DND-41 (cell line): ENCODE data around the gene TRIP11.

Experiments
- ATAC-seq: fragments of 200-7000 bp; cut with Tn5 transposase; 3 replicates; pipeline ENCODE4 v1.9.1; 2021; ENCODE audit warnings: low read depth; ENCODE audit not compliant: insufficient read depth
- DNase-seq: peaks from one replicate; pipeline ENCODE4 v3.0.0-alpha.2; 2020
- H2AFZ ChIP-seq: 2 replicates; pipeline ENCODE4 v1.6.0; 2012; ENCODE audit warnings: low read depth, low read length
- H3K27ac ChIP-seq: 2 replicates; pipeline ENCODE4 v1.5.1; 2012; ENCODE audit warnings: low read length, inconsistent platforms
- H3K27me3 ChIP-seq: fragments of 200-600 bp; sonication (generic); 2 replicates; pipeline ENCODE4 v1.6.0; 2012; ENCODE audit warnings: low read length, mild to moderate bottlenecking, inconsistent platforms; ENCODE audit not compliant: insufficient read depth, poor library complexity
- H3K36me3 ChIP-seq: 2 replicates; pipeline ENCODE4 v1.5.1; 2012; ENCODE audit warnings: low read length, inconsistent platforms; ENCODE audit not compliant: insufficient read depth
- H3K4me1 ChIP-seq: 2 replicates; pipeline ENCODE4 v1.5.1; 2012; ENCODE audit warnings: mild to moderate bottlenecking, low read length; ENCODE audit not compliant: insufficient read depth
- H3K4me2 ChIP-seq: 2 replicates; pipeline ENCODE4 v1.6.0; 2012; ENCODE audit warnings: mild to moderate bottlenecking, moderate library complexity, low read length, inconsistent platforms; ENCODE audit not compliant: insufficient read depth
- H3K4me3 ChIP-seq, 2 experiments: fragments of 200-600 bp in 1 of 2; shearing (Covaris generic) in 1 of 2; 2 replicates each; pipeline ENCODE4 v1.5.1; 2012 to 2016; ENCODE audit warnings: inconsistent platforms in 2 of 2, low read length in 2 of 2, mild to moderate bottlenecking in 2 of 2, low read depth in 1 of 2, moderate library complexity in 1 of 2
- H3K79me2 ChIP-seq: 2 replicates; pipeline ENCODE4 v1.6.0; 2012; ENCODE audit warnings: low read length, inconsistent platforms; ENCODE audit not compliant: insufficient read depth
- H3K9ac ChIP-seq: 2 replicates; pipeline ENCODE4 v1.6.0; 2012; ENCODE audit warnings: low read depth, mild to moderate bottlenecking, inconsistent platforms, low read length, moderate library complexity
- H3K9me3 ChIP-seq: 2 replicates; pipeline ENCODE4 v1.5.1; 2012; ENCODE audit warnings: low read length, moderate library complexity, mild to moderate bottlenecking, inconsistent platforms; ENCODE audit not compliant: insufficient read depth, severe bottlenecking
- H4K20me1 ChIP-seq: 2 replicates; pipeline ENCODE4 v1.6.0; 2012; ENCODE audit warnings: low read length; ENCODE audit not compliant: insufficient read depth
- EZH2 ChIP-seq: IDR thresholded peaks from 3 replicates; pipeline ENCODE4 v1.6.1; 2012; ENCODE audit warnings: borderline replicate concordance, low read depth, mild to moderate bottlenecking, moderate library complexity, low read length, inconsistent platforms; ENCODE audit not compliant: severe bottlenecking
- TF ChIP-seq, protein P1 (sequence below): IDR thresholded peaks from 2 replicates; pipeline ENCODE4 v1.5.1; 2012; ENCODE audit warnings: borderline replicate concordance, low read length, moderate library complexity, mild to moderate bottlenecking; ENCODE audit not compliant: poor library complexity, severe bottlenecking; ENCODE audit errors: extremely low read depth

Gene TRIP11

GRCh38 chr14:91946622-91947474 is 93.0 kb downstream of the TRIP11 start:
- Histone ChIP-seq H3K4me2 (no peak overlapping the region), H3K27me3 (no peaks in the 10 kb centered on the region), H4K20me1 (no peaks in the 10 kb centered on the region), H3K36me3 (no peaks in the 10 kb centered on the region), H3K4me1 (no peaks in the 10 kb centered on the region), H2AFZ (0 out of 2 replicates have a peak overlapping the region, but pooled peaks have one; percentile 5), H3K9me3 (no peaks in the 10 kb centered on the region), H3K4me3 (no peak overlapping the region), H3K9ac (no peak overlapping the region), H3K79me2 (no peaks in the 10 kb centered on the region), H3K27ac (no peak overlapping the region)
- no peak for TF ChIP-seq EZH2
- TF ChIP-seq, protein P1, sequence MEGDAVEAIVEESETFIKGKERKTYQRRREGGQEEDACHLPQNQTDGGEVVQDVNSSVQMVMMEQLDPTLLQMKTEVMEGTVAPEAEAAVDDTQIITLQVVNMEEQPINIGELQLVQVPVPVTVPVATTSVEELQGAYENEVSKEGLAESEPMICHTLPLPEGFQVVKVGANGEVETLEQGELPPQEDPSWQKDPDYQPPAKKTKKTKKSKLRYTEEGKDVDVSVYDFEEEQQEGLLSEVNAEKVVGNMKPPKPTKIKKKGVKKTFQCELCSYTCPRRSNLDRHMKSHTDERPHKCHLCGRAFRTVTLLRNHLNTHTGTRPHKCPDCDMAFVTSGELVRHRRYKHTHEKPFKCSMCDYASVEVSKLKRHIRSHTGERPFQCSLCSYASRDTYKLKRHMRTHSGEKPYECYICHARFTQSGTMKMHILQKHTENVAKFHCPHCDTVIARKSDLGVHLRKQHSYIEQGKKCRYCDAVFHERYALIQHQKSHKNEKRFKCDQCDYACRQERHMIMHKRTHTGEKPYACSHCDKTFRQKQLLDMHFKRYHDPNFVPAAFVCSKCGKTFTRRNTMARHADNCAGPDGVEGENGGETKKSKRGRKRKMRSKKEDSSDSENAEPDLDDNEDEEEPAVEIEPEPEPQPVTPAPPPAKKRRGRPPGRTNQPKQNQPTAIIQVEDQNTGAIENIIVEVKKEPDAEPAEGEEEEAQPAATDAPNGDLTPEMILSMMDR, result no peak
- no peak for DNase-seq
- no peak for ATAC-seq

DNA sequence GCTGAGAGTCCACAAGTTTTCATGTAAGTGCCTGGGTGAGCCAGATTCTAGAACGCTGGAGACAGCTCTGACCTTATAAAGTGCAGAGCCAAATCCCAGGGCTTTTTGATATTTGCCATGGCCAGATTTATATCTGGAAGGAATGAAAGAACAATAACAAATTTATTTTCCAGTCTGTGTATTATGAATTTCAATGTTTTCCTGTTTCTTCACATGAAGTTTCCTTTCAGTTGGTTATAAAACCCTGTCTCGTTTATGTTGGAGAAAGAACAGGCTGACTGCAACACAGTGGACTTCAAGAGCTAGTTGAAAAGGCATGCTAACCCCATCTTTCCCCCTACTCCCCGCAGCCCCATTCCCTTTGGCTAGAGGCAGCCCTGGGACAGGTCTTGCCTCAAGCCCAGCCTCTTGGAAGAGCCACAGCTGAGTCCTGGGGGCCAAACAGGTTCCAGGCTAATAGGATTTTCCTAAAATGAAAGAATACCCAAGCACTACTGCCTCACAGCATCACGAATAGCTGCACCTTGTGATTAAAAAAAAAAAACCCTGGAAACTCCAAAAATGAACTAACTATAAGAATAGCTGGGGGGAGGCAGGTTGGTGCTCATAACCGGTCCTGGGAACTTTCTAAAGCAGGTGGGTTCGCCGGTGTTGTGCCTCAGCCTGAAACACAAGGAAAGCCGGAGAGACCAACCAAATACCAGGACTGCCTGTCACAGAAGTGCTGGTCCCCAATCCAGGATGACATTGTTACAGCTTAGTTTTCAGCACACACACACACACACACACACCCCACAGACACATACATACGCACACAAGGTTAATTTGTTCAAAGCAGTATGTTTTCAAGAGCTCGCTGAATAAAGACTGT is 93.9 kb downstream of the TRIP11 start:
- Histone ChIP-seq H3K36me3 (no peaks in the 10 kb centered on the region), H2AFZ (0 out of 2 replicates have a peak overlapping the region, but pooled peaks have one; percentile 5), H3K79me2 (no peaks in the 10 kb centered on the region), H3K9me3 (no peaks in the 10 kb centered on the region), H3K9ac (no peak overlapping the region), H3K4me3 (no peak overlapping the region), H3K27me3 (no peaks in the 10 kb centered on the region), H4K20me1 (no peaks in the 10 kb centered on the region), H3K27ac (no peak overlapping the region), H3K4me2 (no peak overlapping the region), H3K4me1 (no peaks in the 10 kb centered on the region)
- TF ChIP-seq, protein P1, result no peak
- TF ChIP-seq EZH2, result no peak
- ATAC-seq (no peak), DNase-seq (no peak)

DNA sequence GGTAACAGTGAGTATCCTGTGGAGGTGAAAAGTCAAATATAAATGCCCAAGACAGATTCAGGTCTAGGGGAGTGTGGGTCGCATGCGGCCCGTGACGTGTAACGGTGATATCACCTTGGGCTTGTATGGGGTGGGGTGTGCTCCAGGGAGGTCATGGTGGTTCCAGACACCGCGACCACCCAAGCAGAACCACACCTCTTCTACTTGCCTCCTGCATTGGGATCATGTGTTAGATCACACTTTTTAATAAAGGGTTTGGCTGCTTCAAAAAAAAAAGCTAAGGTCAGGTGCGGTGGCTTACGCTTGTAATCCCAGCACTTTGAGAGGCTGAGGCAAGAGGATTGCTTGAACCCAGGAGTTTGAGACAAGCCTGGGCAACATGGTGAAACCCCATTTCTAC is 96.9 kb downstream of the TRIP11 start:
- Histone ChIP-seq H3K9me3 (no peaks in the 10 kb centered on the region), H3K79me2 (no peaks in the 10 kb centered on the region), H3K9ac (no peak overlapping the region), H3K27ac (no peak overlapping the region), H3K4me2 (no peak overlapping the region), H3K4me3 (no peak overlapping the region), H4K20me1 (no peaks in the 10 kb centered on the region), H3K27me3 (no peaks in the 10 kb centered on the region), H3K4me1 (no peaks in the 10 kb centered on the region), H3K36me3 (no peaks in the 10 kb centered on the region), H2AFZ (no peak overlapping the region)
- DNase-seq (no peak), ATAC-seq (no peak)
- TF ChIP-seq EZH2, result no peak
- TF ChIP-seq, protein P1, result no peak
